ENCODE measurements around the gene THAP4. TPM values are rescaled to one million over a fixed set of nuclear protein-coding genes. Genes with fewer than 3 reads are reported as not detected.

Gene THAP4
- total and polyA plus RNA-seq, 2 of the 13 experiments (the other 11 are each of a cell fraction or from before 2014, with no cell fraction given): 59.7 to 75.7 TPM

DNA sequence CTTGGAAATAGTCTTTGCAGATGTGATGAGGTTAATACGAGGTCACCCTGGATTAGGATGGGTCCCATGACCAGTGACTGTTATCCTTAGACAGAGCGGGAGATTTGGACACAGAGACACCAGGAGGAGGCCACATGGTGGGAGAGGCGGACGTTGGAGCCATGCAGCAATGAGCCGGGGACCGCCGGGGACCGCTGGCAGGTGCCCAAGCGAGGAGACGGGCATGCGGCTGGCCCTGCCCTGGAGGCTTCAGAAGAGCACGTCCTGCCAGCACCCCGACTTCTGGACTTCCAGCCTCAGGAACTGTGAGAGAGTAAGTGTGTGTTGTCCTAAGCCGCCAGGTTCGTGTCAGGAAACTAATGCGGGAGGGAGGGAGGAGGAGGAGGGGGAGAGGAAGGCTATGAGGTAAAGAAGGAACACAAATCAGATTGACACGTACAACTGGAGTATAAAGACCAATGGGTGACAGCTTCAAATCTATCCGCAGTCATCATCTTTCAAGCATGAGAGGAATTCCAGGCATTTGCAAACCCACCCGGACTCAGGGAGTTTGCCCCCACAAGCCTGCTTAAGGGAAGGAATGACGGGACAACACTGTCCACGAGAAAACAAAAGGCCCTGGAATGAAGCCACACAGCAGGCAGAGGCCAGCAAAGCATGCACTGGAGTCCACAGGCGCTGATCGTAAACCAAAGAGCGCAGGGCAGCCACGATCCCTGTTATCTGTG is 90.0 kb downstream of the THAP4 start (continued):
- TF ChIP-seq NCOA1 (CRISPR knock-in tag; IDR thresholded peaks at IDR 0.05): peak; percentile 58; the same call in 1 of the 2 replicates
- no peak for TF ChIP-seq NAIF1 (CRISPR knock-in tag; IDR thresholded peaks at IDR 0.05; ENCODE audit: borderline replicate concordance)
- TF ChIP-seq, protein P1, sequence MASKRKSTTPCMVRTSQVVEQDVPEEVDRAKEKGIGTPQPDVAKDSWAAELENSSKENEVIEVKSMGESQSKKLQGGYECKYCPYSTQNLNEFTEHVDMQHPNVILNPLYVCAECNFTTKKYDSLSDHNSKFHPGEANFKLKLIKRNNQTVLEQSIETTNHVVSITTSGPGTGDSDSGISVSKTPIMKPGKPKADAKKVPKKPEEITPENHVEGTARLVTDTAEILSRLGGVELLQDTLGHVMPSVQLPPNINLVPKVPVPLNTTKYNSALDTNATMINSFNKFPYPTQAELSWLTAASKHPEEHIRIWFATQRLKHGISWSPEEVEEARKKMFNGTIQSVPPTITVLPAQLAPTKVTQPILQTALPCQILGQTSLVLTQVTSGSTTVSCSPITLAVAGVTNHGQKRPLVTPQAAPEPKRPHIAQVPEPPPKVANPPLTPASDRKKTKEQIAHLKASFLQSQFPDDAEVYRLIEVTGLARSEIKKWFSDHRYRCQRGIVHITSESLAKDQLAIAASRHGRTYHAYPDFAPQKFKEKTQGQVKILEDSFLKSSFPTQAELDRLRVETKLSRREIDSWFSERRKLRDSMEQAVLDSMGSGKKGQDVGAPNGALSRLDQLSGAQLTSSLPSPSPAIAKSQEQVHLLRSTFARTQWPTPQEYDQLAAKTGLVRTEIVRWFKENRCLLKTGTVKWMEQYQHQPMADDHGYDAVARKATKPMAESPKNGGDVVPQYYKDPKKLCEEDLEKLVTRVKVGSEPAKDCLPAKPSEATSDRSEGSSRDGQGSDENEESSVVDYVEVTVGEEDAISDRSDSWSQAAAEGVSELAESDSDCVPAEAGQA (IDR thresholded peaks at IDR 0.05; ENCODE audit: low read depth): no peak
- TF ChIP-seq, protein P1 (CRISPR knock-in tag; IDR thresholded peaks at IDR 0.05; ENCODE audit: borderline replicate concordance): no peak
- TF ChIP-seq ZNF883 (CRISPR knock-in tag; IDR thresholded peaks at IDR 0.05; ENCODE audit: not compliant biosample characterization): peak; percentile 50
- TF ChIP-seq, protein P2, sequence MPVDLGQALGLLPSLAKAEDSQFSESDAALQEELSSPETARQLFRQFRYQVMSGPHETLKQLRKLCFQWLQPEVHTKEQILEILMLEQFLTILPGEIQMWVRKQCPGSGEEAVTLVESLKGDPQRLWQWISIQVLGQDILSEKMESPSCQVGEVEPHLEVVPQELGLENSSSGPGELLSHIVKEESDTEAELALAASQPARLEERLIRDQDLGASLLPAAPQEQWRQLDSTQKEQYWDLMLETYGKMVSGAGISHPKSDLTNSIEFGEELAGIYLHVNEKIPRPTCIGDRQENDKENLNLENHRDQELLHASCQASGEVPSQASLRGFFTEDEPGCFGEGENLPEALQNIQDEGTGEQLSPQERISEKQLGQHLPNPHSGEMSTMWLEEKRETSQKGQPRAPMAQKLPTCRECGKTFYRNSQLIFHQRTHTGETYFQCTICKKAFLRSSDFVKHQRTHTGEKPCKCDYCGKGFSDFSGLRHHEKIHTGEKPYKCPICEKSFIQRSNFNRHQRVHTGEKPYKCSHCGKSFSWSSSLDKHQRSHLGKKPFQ (CRISPR knock-in tag; IDR thresholded peaks at IDR 0.05; ENCODE audit: insufficient replicate concordance): peak; percentile 69
- TF ChIP-seq, protein P3, sequence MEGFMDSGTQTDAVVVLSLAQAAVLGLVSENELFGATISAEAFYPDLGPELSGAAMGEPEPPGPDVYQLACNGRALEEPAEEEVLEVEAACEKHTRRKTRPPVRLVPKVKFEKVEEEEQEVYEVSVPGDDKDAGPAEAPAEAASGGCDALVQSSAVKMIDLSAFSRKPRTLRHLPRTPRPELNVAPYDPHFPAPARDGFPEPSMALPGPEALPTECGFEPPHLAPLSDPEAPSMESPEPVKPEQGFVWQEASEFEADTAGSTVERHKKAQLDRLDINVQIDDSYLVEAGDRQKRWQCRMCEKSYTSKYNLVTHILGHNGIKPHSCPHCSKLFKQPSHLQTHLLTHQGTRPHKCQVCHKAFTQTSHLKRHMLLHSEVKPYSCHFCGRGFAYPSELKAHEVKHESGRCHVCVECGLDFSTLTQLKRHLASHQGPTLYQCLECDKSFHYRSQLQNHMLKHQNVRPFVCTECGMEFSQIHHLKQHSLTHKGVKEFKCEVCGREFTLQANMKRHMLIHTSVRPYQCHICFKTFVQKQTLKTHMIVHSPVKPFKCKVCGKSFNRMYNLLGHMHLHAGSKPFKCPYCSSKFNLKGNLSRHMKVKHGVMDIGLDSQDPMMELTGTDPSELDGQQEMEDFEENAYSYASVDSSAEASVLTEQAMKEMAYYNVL (CRISPR knock-in tag; IDR thresholded peaks at IDR 0.05; ENCODE audit: borderline replicate concordance): peak; percentile 41; the same call in 1 of the 2 replicates
- TF ChIP-seq POLR2A (IDR thresholded peaks at IDR 0.05; ENCODE audit: insufficient read depth in 1 of 2, low read depth in 2 of 2, low read length in 2 of 2): no peak
- TF ChIP-seq PHF21A (CRISPR knock-in tag; IDR thresholded peaks at IDR 0.05): peak; percentile 89
- no peak for TF ChIP-seq PCBP2 (optimal IDR thresholded peaks at IDR 0.05; ENCODE audit: low read depth, low read length, poor library complexity, severe bottlenecking)
- no peak for TF ChIP-seq MTA3 (CRISPR knock-in tag; IDR thresholded peaks at IDR 0.05)
- TF ChIP-seq, protein P4, sequence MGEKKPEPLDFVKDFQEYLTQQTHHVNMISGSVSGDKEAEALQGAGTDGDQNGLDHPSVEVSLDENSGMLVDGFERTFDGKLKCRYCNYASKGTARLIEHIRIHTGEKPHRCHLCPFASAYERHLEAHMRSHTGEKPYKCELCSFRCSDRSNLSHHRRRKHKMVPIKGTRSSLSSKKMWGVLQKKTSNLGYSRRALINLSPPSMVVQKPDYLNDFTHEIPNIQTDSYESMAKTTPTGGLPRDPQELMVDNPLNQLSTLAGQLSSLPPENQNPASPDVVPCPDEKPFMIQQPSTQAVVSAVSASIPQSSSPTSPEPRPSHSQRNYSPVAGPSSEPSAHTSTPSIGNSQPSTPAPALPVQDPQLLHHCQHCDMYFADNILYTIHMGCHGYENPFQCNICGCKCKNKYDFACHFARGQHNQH (CRISPR knock-in tag; IDR thresholded peaks at IDR 0.05): no peak
- TF ChIP-seq, protein P5, sequence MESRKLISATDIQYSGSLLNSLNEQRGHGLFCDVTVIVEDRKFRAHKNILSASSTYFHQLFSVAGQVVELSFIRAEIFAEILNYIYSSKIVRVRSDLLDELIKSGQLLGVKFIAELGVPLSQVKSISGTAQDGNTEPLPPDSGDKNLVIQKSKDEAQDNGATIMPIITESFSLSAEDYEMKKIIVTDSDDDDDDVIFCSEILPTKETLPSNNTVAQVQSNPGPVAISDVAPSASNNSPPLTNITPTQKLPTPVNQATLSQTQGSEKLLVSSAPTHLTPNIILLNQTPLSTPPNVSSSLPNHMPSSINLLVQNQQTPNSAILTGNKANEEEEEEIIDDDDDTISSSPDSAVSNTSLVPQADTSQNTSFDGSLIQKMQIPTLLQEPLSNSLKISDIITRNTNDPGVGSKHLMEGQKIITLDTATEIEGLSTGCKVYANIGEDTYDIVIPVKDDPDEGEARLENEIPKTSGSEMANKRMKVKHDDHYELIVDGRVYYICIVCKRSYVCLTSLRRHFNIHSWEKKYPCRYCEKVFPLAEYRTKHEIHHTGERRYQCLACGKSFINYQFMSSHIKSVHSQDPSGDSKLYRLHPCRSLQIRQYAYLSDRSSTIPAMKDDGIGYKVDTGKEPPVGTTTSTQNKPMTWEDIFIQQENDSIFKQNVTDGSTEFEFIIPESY (CRISPR knock-in tag; IDR thresholded peaks at IDR 0.05): 0 out of 2 replicates have a peak, but pooled peaks have one; percentile 18
- TF ChIP-seq TBX2 (CRISPR knock-in tag; IDR thresholded peaks at IDR 0.05; ENCODE audit: borderline replicate concordance): peak; percentile 44; the same call in 1 of the 2 replicates
- TF ChIP-seq ZNF274 (CRISPR knock-in tag; IDR thresholded peaks at IDR 0.05): peak; percentile 24; the same call in 1 of the 2 replicates
- TF ChIP-seq BORCS8-MEF2B (CRISPR knock-in tag; IDR thresholded peaks at IDR 0.05): no peak; the same call in 1 of the 2 replicates
